HepG2 (cell line): Measurements from ENCODE around the gene RAB3D. TPM values are rescaled to one million over a fixed set of nuclear protein-coding genes. Genes with fewer than 3 reads are reported as not detected.
A peak's percentile ranks its signal among the peaks of the same experiment; 100 is the strongest.

Source experiments
- BRD4 ChIP-seq: sonication (generic); formaldehyde crosslinking; IDR thresholded peaks from 2 replicates; pipeline ENCODE4 v1.4.0; 2020; ENCODE audit warnings: missing genetic modification reagents
- HOXA5 ChIP-seq: sonication (generic); formaldehyde crosslinking; IDR thresholded peaks from 2 replicates; pipeline ENCODE4 v1.4.0; 2020; ENCODE audit warnings: missing genetic modification reagents
- MAX ChIP-seq: IDR thresholded peaks from 2 replicates; pipeline ENCODE4 v1.6.1; 2012; ENCODE audit warnings: inconsistent platforms
- MXI1 ChIP-seq: IDR thresholded peaks from 3 replicates; pipeline ENCODE4 v1.6.1; 2012; ENCODE audit warnings: low read depth, low read length, inconsistent platforms, borderline replicate concordance
- NFAT5 ChIP-seq: sonication (generic); formaldehyde crosslinking; IDR thresholded peaks from 2 replicates; pipeline ENCODE4 v1.4.0; 2020; ENCODE audit warnings: missing genetic modification reagents
- PHF20 ChIP-seq: sonication (generic); formaldehyde crosslinking; IDR thresholded peaks from 2 replicates; pipeline ENCODE4 v1.5.0; 2020; ENCODE audit warnings: mild to moderate bottlenecking, missing genetic modification reagents
- PHF21A ChIP-seq: sonication (generic); formaldehyde crosslinking; IDR thresholded peaks from 2 replicates; pipeline ENCODE4 v1.5.0; 2020; ENCODE audit warnings: mild to moderate bottlenecking, missing genetic modification reagents
- PRMT3 ChIP-seq: sonication (generic); formaldehyde crosslinking; IDR thresholded peaks from 2 replicates; pipeline ENCODE4 v1.8.1; 2022; ENCODE audit warnings: low read depth, mild to moderate bottlenecking, moderate library complexity, missing genetic modification reagents, borderline replicate concordance
- RXRA ChIP-seq: sonication (generic); formaldehyde crosslinking; IDR thresholded peaks from 2 replicates; pipeline ENCODE4 v1.5.1; 2020; ENCODE audit warnings: missing genetic modification reagents
- SAP130 ChIP-seq: IDR thresholded peaks from 2 replicates; pipeline ENCODE4 v1.6.1; 2016; ENCODE audit warnings: low read depth
- SP5 ChIP-seq: IDR thresholded peaks from 2 replicates; pipeline ENCODE4 v1.6.1; 2016; ENCODE audit warnings: low read depth, borderline replicate concordance
- SSRP1 ChIP-seq: IDR thresholded peaks from 2 replicates; pipeline ENCODE4 v1.6.1; 2016; ENCODE audit warnings: control low read depth
- TEAD3 ChIP-seq: optimal IDR thresholded peaks from 2 replicates; pipeline ENCODE3; 2016; ENCODE audit warnings: borderline replicate concordance
- ZNF138 ChIP-seq: sonication (generic); formaldehyde crosslinking; IDR thresholded peaks from 2 replicates; pipeline ENCODE4 v1.5.0; 2020; ENCODE audit warnings: mild to moderate bottlenecking, low read depth, missing genetic modification reagents
- ZNF230 ChIP-seq: sonication (generic); formaldehyde crosslinking; IDR thresholded peaks from 2 replicates; pipeline ENCODE4 v1.4.0; 2020; ENCODE audit warnings: mild to moderate bottlenecking, missing genetic modification reagents
- ZNF563 ChIP-seq: sonication (generic); formaldehyde crosslinking; IDR thresholded peaks from 2 replicates; pipeline ENCODE4 v1.8.0; 2022; ENCODE audit warnings: mild to moderate bottlenecking, moderate library complexity, missing genetic modification reagents
- ZNF569 ChIP-seq: sonication (generic); formaldehyde crosslinking; IDR thresholded peaks from 2 replicates; pipeline ENCODE4 v1.5.0; 2020; ENCODE audit warnings: mild to moderate bottlenecking, missing genetic modification reagents, moderate library complexity, borderline replicate concordance
- ZNF598 ChIP-seq: sonication (generic); formaldehyde crosslinking; IDR thresholded peaks from 2 replicates; pipeline ENCODE4 v1.5.1; 2020; ENCODE audit warnings: mild to moderate bottlenecking, missing genetic modification reagents, borderline replicate concordance
- ZNF776 ChIP-seq: sonication (generic); formaldehyde crosslinking; IDR thresholded peaks from 2 replicates; pipeline ENCODE4 v1.4.0; 2020; ENCODE audit warnings: mild to moderate bottlenecking, missing genetic modification reagents
- ZNF841 ChIP-seq: sonication (generic); formaldehyde crosslinking; IDR thresholded peaks from 2 replicates; pipeline ENCODE4 v1.8.1; 2023; ENCODE audit warnings: missing genetic modification reagents, borderline replicate concordance
- polyA plus RNA-seq, 8 experiments: library from polyadenylated mRNA; depleted of rRNA in 3 of 8; stranded (reverse) in 7 of 8; unstranded in 1 of 8; fragments of >200 nt; fragmentation: Illumina TruSeq in 4 of 8; extraction: Trizol in 4 of 8; gene quantifications; 2 replicates each; pipeline versions ENCODE4 v1.2.1 to v1.2.3, GENCODE V29; 2011 to 2016; ENCODE audit warnings: low read depth in 4 of 8, missing spikeins in 1 of 8, mixed read lengths in 1 of 8; ENCODE audit not compliant: insufficient read depth in 1 of 8
- total RNA-seq, 5 experiments: library from RNA; depleted of rRNA; stranded (reverse); fragments of >200 nt; fragmentation: Illumina TruSeq; extraction: Trizol; gene quantifications; 2 replicates each; pipeline ENCODE4 v1.2.3, GENCODE V29; 2016; ENCODE audit warnings: low read depth in 1 of 5
- TF ChIP-seq, protein P1 (sequence below): sonication (generic); formaldehyde crosslinking; IDR thresholded peaks from 2 replicates; pipeline ENCODE4 v1.5.1; 2020; ENCODE audit warnings: missing genetic modification reagents, mild to moderate bottlenecking, borderline replicate concordance
- TF ChIP-seq, protein P2 (sequence below): sonication (generic); formaldehyde crosslinking; IDR thresholded peaks from 2 replicates; pipeline ENCODE4 v1.8.0; 2022; ENCODE audit warnings: missing genetic modification reagents, mild to moderate bottlenecking, borderline replicate concordance

The RAB3D gene
- total and polyA plus RNA-seq, 2 of the 13 experiments (the other 11 are each of a cell fraction or from before 2014, with no cell fraction given), result 2.0 to 16.1 TPM

DNA sequence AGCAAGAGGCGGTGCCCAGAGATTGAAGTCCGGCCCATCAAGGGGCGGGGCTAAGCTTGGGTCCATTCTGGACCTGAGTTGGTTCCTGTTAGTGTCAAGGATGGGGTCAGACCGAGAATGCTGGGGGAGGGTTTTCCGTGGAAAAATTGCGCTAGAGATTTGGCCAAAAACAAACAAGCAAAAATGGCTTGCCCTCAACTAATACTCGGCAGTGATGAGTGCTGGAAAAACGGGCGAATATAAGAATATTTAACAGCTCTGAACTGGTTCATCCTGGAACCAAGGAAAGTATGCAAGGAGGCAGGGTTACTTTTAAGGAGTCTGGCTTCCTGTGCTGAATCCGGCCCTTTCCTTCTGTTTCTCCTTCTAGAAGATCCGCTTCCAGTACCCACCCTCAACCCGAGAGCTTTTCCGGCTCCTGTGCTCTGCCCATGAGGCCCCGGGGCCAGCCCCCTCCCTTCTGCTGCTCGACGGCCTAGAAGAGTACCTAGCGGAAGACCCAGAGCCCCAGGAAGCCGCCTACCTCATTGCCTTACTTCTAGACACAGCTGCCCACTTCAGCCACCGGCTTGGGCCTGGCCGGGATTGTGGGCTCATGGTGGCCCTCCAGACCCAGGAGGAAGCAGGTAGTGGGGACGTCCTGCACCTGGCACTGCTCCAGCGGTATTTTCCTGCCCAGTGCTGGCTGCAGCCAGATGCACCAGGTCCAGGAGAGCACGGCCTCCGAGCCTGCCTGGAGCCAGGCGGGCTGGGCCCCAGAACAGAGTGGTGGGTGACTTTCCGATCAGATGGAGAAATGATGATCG lies 35.9 kb upstream of the RAB3D start (continued):
- no peak for TF ChIP-seq ZNF563 (CRISPR knock-in tag)
- no peak for TF ChIP-seq RXRA
- TF ChIP-seq ZNF598 (CRISPR knock-in tag), result peak; percentile 76; the same call in 1 of the 2 replicates
- TF ChIP-seq ZNF841, result no peak
- 0 out of 3 replicates have a peak, but pooled peaks have one; percentile 29 for TF ChIP-seq MXI1
- TF ChIP-seq, protein P1, sequence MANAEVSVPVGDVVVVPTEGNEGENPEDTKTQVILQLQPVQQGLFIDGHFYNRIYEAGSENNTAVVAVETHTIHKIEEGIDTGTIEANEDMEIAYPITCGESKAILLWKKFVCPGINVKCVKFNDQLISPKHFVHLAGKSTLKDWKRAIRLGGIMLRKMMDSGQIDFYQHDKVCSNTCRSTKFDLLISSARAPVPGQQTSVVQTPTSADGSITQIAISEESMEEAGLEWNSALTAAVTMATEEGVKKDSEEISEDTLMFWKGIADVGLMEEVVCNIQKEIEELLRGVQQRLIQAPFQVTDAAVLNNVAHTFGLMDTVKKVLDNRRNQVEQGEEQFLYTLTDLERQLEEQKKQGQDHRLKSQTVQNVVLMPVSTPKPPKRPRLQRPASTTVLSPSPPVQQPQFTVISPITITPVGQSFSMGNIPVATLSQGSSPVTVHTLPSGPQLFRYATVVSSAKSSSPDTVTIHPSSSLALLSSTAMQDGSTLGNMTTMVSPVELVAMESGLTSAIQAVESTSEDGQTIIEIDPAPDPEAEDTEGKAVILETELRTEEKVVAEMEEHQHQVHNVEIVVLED (CRISPR knock-in tag), result no peak; the same call in 1 of the 2 replicates
- peak; percentile 55; the same call in 1 of the 2 replicates for TF ChIP-seq NFAT5 (CRISPR knock-in tag)
- TF ChIP-seq PHF21A (CRISPR knock-in tag), result peak; percentile 17; the same call in 1 of the 2 replicates
- TF ChIP-seq, protein P2, sequence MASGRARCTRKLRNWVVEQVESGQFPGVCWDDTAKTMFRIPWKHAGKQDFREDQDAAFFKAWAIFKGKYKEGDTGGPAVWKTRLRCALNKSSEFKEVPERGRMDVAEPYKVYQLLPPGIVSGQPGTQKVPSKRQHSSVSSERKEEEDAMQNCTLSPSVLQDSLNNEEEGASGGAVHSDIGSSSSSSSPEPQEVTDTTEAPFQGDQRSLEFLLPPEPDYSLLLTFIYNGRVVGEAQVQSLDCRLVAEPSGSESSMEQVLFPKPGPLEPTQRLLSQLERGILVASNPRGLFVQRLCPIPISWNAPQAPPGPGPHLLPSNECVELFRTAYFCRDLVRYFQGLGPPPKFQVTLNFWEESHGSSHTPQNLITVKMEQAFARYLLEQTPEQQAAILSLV (CRISPR knock-in tag), result 0 out of 2 replicates have a peak, but pooled peaks have one; percentile 68
- 0 out of 2 replicates have a peak, but pooled peaks have one; percentile 56 for TF ChIP-seq ZNF776
- no peak for TF ChIP-seq ZNF569 (CRISPR knock-in tag)
- peak; percentile 19 for TF ChIP-seq TEAD3 (CRISPR knock-in tag)
- peak; percentile 51; the same call in 1 of the 2 replicates for TF ChIP-seq PHF20 (CRISPR knock-in tag)
- no peak for TF ChIP-seq SSRP1
- TF ChIP-seq PRMT3, result peak; percentile 43; the same call in 1 of the 2 replicates
- peak; percentile 36 for TF ChIP-seq SAP130 (CRISPR knock-in tag)
- peak; percentile 33; the same call in 1 of the 2 replicates for TF ChIP-seq MAX
- no peak for TF ChIP-seq ZNF138 (CRISPR knock-in tag)
- no peak for TF ChIP-seq BRD4 (CRISPR knock-in tag)
- peak; percentile 53; the same call in 1 of the 2 replicates for TF ChIP-seq ZNF230 (CRISPR knock-in tag)
- no peak; the same call in 1 of the 2 replicates for TF ChIP-seq SP5 (CRISPR knock-in tag)
- TF ChIP-seq HOXA5 (CRISPR knock-in tag), result no peak
